ENCODE measurements around the gene ADM.
"Not testable (repeated sequence)": the region's sequence is repeated elsewhere in the genome, so short reads cannot be mapped to it uniquely, and the experiment has no call there.

DNA sequence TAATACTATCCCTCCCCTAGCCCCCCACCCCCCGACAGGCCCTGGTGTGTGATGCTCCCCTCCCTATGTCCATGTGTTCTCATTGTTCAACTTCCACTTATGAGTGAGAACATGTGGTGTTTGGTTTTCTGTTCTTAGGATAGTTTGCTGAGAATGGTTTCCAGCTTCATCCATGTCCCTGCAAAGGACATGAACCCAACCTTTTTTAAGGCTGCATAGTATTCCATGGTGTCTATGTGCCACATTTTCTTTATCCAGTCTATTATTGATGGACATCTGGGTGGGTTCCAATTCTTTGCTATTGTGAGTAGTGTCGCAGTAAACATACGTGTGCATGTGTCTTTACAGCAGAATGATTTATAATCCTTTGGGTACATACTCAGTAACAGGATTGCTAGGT is 40.2 kb upstream of the ADM start:
- TF ChIP-seq CTCF, POLR2A (IDR thresholded peaks at IDR 0.05): not testable (repeated sequence)

Data from body of pancreas (tissue), 4 donors.